Stimulated activated CD4-positive, alpha-beta T cell treated with anti-CD3 and anti-CD28 coated beads, Interleukin-2, amount 100 ng/mL, for 48 hours (primary cell): ENCODE data around the gene BHLHE23.

Experiments used
- DNase-seq, 2 donors: peaks; one replicate each; pipeline ENCODE4 v3.0.0-alpha.2; 2020

BHLHE23 gene

GRCh38 chr20:62987114-62987513 lies 19.6 kb downstream of the BHLHE23 start:
- no peak for DNase-seq

GRCh38 chr20:62986257-62986800 lies 20.4 kb downstream of the BHLHE23 start:
- no peak for DNase-seq

GRCh38 chr20:62985444-62985778 lies 21.4 kb downstream of the BHLHE23 start:
- no peak for DNase-seq

- DNase-seq = no peak
These were observed 21.9 kb downstream of the BHLHE23 start for GRCh38 chr20:62984666-62985443.

- DNase-seq = no peak
These were observed 23.6 kb downstream of the BHLHE23 start for GRCh38 chr20:62983210-62983609.

- DNase-seq = no peak
These were observed 24.4 kb downstream of the BHLHE23 start for GRCh38 chr20:62982124-62983075.

GRCh38 chr20:62980970-62981369 lies 25.8 kb downstream of the BHLHE23 start:
- DNase-seq = no peak

- DNase-seq = no peak
These were observed 26.3 kb downstream of the BHLHE23 start for GRCh38 chr20:62980380-62980960.

- no peak for DNase-seq
These were observed 26.8 kb downstream of the BHLHE23 start for GRCh38 chr20:62979876-62980373.

- DNase-seq = no peak
These were observed 27.5 kb downstream of the BHLHE23 start for GRCh38 chr20:62979310-62979709.

- no peak for DNase-seq
These were observed 28.2 kb downstream of the BHLHE23 start for GRCh38 chr20:62978561-62978943.

- peak; percentile 63 for DNase-seq
These were observed 28.9 kb downstream of the BHLHE23 start for GRCh38 chr20:62977613-62978560.

- no peak for DNase-seq
These were observed 29.9 kb downstream of the BHLHE23 start for GRCh38 chr20:62976886-62977285.

GRCh38 chr20:62975812-62976508 lies 30.8 kb downstream of the BHLHE23 start:
- no peak for DNase-seq

GRCh38 chr20:62975251-62975760 lies 31.5 kb downstream of the BHLHE23 start:
- DNase-seq = no peak

GRCh38 chr20:62972845-62973745 lies 33.7 kb downstream of the BHLHE23 start:
- DNase-seq = no peak

GRCh38 chr20:62971950-62972844 lies 34.6 kb downstream of the BHLHE23 start:
- peak; percentile 90 for DNase-seq

GRCh38 chr20:62971211-62971949 lies 35.4 kb downstream of the BHLHE23 start:
- no peak for DNase-seq
